GM21515 (cell line): ENCODE results near the gene RNF32.
A peak's percentile ranks its signal among the peaks of the same experiment; 100 is the strongest.

Experiments used
- ATAC-seq: cut with Tn5 transposase; IDR thresholded peaks from one replicate; pipeline ENCODE4 v1.9.1; 2021; ENCODE audit not compliant: unreplicated experiment

The RNF32 gene

DNA sequence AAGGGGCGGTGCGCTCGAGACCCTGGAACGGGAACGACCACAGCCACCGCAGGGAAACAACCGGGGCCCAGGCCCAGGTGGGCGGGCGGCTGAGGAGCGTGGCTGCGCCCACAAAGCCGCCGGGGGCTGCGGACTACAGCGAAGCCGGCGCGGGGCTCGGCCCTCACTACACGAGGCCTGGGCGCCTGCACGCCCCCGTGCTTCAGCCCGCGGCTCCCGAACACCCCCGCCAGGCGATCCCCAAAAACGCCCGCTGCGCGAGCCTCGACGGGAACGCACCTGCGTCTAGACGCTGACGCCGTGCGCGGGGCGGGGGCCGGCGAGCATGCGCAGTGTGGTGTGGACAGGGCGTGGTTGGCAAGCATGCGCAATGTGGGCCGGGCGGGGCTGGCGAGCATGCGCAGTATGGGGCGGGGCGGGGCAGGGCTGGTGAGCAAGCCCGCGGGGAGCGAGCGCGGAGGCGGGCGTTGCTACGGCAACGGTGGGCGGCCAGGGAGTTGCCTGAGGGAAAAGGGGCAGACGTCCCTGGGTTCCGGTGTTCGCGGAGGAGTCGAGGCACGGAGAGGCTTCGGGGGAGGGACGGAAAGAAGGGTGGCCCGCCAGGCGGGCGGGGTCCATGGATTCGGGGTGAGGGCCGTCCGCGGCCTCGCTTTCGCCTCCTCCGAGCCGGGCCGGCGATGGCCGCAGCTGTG lies at the start of gene RNF32:
Gene RNF32 (plus strand): TSS at position 518 of the 692 bp plus-strand sequence. CDS start 3,104 bp downstream, outside the sequence.
- peak; percentile 76 for ATAC-seq

GRCh38 chr7:156592155-156592884 lies 48.3 kb upstream of the RNF32 start:
- ATAC-seq: no peak

GRCh38 chr7:156594283-156595080 lies 46.1 kb upstream of the RNF32 start:
- no peak for ATAC-seq

GRCh38 chr7:156600496-156600895 lies 40.1 kb upstream of the RNF32 start:
- no peak for ATAC-seq

DNA sequence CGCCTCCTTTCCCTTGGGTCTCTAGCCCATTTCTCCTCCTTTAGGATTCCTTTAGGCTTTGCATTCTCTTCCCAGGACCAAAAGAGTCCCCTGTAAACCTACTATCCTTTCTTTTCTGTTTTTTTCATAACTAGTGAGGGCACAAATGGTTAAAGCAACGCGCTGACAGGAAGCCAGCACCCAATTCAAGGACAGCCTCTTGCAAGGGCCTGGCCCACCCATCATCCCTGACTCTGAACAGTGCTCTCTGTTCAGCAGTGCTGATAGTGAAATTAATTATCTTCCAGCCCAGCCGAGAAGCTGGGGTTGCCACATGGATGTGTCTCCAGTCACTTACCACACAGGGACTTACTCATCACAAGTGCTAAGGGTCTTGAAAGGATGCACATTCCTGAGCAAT lies 38.3 kb upstream of the RNF32 start:
- no peak for ATAC-seq

DNA sequence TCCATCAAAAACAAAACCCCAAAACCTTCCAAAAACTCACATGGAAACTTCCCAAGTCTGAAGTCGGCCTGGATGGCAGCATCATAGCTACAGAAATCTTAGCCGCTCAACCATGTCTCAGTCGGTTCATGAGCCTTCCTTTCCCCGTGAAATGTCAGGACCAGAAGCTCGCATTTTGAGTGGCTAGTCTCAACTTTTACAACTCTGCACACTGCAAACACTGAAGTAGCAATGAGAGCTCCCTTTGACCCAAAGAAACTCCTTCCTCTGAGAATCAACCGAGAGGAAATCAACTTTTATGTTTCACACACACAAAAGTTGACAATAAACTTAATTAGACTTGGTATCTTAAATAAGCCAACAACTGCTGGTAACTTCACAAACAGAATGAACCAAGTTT lies 37.6 kb upstream of the RNF32 start:
- no peak for ATAC-seq

DNA sequence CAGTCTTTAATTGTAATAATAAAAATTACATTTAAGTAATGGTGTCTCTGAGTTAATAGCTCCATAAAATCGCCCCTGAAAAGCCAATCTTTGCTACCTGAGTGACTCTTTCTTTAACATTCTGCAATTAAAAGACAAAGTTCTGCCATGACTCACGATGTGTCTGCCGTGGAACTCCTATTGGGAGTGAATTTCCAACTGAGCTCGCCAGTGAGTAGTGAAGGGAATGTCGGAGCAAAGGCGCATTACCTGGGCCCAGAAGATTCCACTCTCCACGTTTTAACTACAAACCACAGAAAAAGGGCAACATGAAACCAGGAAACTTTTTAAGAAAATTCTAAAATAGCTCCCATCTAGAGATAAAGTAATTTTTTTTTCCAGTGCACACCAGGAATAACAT lies 36.9 kb upstream of the RNF32 start:
- no peak for ATAC-seq

DNA sequence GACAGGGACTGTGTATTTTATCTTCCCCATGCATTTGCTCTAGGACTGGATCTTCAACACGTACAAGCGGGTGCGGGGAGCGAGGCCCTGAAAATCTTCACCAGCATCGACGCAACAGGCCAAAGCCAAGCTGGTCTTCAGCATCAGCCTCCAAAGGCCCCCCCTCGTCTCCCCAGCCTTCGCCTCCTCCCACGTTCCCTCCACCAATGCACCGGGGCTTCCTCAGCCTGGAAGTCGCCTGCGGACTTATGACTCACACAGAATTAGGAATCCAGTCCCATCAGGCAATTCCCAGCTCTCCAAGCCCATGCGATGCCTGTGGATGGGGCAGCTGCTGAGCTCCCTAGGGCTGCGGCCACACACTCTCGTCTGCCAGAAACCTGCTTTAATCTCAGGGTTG lies 36.3 kb upstream of the RNF32 start:
- ATAC-seq: no peak

- ATAC-seq: no peak
These were observed 35.5 kb upstream of the RNF32 start for GRCh38 chr7:156604836-156605695.

DNA sequence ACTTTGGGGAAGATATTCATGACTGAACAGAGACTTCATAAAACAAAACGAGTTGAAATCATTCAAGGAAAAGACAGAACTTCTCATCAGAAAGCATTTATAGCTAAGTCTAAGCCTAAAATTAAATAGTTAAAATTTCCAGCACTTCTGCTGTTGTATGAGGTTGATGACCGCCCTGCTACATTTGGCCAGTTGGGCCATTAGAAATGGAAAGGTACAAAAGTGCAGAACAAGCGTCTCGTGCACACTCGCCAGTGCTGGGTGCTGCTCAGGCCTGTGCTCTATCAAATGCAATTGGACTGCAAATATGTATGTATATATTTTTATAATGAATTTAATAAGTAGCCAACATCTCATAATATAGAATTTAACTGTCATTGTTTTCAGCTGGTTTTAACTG lies 34.4 kb upstream of the RNF32 start:
- no peak for ATAC-seq

- ATAC-seq: no peak
These were observed 33.8 kb upstream of the RNF32 start for GRCh38 chr7:156606691-156607331.

DNA sequence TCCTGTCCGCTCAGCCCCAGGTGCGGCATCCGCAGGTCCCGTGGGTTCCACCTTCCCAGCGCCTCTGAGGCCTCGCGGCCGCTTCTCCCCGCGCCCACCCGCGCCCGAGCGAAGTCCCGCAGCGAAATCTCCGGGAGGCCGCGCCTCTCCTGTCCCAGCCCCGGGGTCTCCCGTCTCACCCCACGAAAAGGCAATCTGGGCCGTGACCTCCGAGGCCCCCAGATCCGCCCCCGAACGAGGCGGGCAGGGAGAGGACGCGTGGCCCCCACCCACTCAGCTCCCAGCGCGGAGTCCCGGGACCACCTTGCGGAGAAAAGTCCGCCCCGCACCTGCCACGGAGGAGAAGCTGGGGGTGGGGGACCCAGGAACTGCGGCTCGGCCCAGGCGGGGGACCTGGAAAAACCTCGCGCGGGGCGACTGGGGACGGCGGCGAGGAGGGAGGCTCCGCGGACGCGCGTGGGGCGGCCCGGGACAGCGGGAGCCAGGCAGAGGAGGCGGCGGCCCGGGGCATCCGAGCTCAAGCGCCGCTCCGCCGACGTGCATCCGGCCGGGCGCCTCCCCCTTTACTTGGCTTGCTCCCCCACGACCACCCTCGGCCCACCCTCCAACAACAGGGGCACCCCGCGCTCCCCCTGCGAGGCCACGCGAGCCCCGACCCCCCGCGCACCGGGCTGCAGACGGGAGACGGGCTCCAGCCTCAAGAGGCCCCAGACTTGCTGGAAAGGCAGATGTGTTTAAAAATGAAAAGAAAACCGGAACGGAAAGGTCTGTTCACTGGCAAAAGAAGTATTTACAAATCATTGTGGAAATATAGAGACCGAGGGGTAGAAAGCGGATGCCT lies 33.0 kb upstream of the RNF32 start:
- no peak for ATAC-seq

DNA sequence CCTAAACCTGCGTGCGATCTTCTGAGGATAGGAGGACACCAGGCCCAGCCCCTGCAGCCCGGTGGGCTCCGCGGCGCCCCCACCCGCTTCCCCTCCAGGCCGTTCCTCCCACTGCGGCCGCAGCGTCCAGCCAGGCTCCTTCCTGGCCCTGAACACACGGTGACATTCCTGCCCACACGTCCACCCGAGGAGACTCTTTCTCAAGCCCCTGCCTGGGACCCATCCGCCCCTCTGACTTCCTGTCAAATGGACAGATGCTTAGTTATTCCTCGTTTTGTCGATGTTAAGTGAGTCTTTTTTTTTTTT lies 32.4 kb upstream of the RNF32 start:
- no peak for ATAC-seq

- ATAC-seq: no peak
These were observed 31.3 kb upstream of the RNF32 start for GRCh38 chr7:156609010-156609877.

DNA sequence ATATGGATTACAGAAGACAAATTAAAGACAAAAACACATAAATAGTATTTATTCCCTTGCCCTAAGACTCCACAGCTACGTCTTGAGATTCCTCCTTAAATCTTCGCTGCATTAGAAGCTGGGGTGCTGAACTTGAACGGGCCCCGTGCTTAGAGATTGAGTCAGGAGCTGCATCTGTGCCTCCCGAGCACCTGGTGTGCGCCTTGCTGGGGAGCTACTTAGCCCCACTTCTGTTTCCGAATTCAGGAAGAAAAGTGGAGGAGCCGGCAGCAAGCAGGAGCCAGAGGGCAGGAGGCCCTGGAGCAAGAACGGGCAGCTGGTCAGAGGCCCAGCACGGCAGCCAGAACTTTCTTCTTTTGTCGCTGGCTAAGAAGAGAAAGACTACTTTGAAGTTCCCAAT lies 30.4 kb upstream of the RNF32 start:
- ATAC-seq: no peak

- ATAC-seq: no peak
These were observed 30.0 kb upstream of the RNF32 start for GRCh38 chr7:156610601-156611000.

DNA sequence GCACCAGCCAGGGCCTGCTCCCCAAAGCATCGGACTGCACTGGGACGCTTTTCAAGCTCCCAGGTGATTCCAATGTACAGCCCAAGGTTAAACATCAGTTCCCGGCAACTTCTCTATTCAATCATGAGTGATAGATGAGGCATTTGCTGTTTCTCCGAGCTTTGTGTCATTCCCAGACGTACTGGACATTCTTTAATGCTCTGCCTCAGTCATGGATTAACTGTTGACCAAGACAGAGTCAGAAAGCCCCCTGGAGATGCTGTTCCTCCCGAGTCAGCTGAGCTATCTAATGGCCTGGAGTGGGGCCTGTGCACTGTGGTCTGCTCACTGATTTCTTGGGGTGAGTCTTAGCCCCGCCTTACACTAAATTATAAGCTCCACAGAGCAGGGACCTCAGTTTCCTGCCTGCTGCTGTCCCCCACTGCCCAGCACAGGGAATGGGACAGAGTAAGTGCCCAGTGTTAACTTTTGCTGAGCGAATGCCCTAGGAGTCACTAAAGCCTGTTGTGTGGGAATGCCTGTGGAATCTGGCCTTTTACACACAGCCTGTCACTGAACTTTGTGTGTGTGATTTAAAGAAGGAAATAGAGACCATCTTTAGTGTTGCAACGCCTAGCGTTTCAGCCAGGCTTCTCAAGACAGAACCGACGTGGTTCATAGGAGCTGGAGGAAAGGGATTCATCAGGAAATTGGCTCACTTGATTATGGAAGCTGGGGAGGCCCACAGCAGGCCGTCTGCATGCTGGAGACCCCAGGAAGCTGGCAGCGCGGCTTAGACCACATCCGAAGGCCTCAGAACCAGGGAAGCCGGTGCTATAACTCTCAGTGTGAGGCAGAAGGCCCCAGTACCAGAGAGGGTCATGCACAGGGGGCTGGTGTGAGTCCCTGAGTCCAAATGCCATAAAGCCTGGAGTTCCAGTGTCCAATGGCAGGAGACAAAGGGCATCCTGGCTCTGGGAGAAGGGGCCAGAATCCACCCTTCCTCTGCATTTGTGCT lies 29.3 kb upstream of the RNF32 start:
- ATAC-seq: no peak

GRCh38 chr7:156612930-156613329 lies 27.6 kb upstream of the RNF32 start:
- no peak for ATAC-seq
